Gastrocnemius medialis (tissue), 4 donors: ENCODE measurements around the gene VGLL4.

Experiments used
- POLR2A ChIP-seq, 2 donors: fragments of 450-650 bp; IDR thresholded peaks; one replicate each; pipeline ENCODE4 v1.6.1; 2017; ENCODE audit warnings: antibody characterized with exemption in 2 of 2, mild to moderate bottlenecking in 2 of 2, moderate library complexity in 2 of 2
- TF ChIP-seq, protein P1 (sequence below), 5 experiments: fragments of 450-650 bp in 3 of 5; fragments of 200-600 bp in 2 of 5; sonication (generic) in 2 of 5; IDR thresholded peaks in 4 of 5; conservative IDR thresholded peaks in 1 of 5; 1 replicate in 4 of 5; 2 replicates in 1 of 5; pipeline ENCODE4 v1.5.1; 2016 to 2019; ENCODE audit warnings: antibody characterized with exemption in 5 of 5, mild to moderate bottlenecking in 3 of 5, moderate library complexity in 3 of 5

DNA sequence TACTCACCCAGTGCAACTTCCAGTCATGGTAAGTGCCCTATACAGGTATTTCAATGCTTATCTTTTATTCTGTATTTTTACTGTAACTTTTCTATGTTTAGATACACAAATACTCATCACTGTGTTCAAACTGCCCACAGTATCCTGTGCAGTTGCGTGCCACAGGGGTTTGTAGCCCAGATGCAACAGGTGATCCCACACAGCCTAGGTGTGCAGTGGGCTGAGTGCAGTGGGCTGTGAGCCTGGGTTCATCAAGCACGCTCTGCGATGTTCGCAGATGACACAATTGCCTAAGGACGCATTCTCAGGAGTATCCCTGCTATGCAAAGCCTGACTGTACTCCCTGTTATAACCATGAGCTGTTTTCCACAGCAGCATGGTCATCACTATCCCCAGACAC lies 36.2 kb upstream of the VGLL4 start:
- TF ChIP-seq, protein P1, sequence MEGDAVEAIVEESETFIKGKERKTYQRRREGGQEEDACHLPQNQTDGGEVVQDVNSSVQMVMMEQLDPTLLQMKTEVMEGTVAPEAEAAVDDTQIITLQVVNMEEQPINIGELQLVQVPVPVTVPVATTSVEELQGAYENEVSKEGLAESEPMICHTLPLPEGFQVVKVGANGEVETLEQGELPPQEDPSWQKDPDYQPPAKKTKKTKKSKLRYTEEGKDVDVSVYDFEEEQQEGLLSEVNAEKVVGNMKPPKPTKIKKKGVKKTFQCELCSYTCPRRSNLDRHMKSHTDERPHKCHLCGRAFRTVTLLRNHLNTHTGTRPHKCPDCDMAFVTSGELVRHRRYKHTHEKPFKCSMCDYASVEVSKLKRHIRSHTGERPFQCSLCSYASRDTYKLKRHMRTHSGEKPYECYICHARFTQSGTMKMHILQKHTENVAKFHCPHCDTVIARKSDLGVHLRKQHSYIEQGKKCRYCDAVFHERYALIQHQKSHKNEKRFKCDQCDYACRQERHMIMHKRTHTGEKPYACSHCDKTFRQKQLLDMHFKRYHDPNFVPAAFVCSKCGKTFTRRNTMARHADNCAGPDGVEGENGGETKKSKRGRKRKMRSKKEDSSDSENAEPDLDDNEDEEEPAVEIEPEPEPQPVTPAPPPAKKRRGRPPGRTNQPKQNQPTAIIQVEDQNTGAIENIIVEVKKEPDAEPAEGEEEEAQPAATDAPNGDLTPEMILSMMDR (IDR thresholded peaks at IDR 0.05 in 4 of 5, conservative IDR thresholded peaks at IDR 0.05 in 1 of 5), result no peak
- TF ChIP-seq POLR2A (IDR thresholded peaks at IDR 0.05), result no peak
